ENCODE data around the gene TRMT112.

GRCh38 chr11:64324692-64325469 lies 7.5 kb upstream of the TRMT112 start:
- TF ChIP-seq CTCF (IDR thresholded peaks at IDR 0.05) (no peak), POLR2A (IDR thresholded peaks at IDR 0.05) (no peak)
